AG09319 (cell line): ENCODE data around the gene GALNT3.

Source experiments
- DNase-seq: peaks from one replicate; pipeline ENCODE4 v3.0.0-alpha.2; 2010; ENCODE audit warnings: low read depth; ENCODE audit errors: extremely low read depth
- CTCF ChIP-seq: IDR thresholded peaks from 2 replicates; pipeline ENCODE4 v1.5.1; 2011; ENCODE audit warnings: low read depth, mild to moderate bottlenecking, inconsistent platforms, low read length, moderate library complexity

GALNT3 gene

DNA sequence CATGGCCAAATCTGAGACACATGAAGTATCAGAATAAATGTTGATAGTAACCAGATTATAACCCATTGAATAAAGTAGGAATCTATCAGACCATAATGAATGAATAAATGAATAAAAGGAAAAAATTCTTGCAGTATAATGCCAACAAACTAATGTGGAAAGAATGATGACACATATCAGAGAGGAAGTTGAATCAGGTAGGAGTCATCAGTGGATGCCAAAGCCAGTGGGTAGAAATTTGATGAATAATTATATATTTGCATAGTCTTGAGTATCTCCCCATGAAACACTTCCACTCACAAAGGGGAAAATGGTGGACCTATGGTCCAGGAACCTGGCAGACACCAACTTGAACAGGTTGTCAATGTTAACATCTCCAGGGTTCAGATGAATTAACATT, 68.6 kb downstream of the GALNT3 start:
- DNase-seq = no peak
- TF ChIP-seq CTCF = no peak

DNA sequence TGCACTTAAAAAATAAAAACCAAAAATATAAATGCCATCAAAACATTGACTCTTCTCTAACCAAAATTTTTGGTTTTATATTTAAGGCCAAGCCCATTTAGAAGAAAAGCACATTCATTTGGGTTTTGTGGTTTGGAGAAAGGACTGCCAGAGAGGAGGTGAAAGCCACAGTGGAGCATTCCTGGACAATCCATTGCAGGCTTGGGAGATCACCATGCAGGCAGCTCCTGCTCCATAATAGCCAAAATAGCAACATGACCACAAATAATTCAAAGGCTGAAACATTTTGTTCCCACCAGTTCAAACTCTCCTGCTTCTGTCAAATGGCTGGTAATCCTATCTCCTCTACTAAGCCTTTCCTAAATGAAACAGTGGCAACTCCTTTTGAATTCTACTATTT, 73.5 kb downstream of the GALNT3 start:
- DNase-seq = peak; percentile 44
- TF ChIP-seq CTCF = no peak

- TF ChIP-seq CTCF = no peak
- DNase-seq = no peak
Observed at GRCh38 chr2:165718610-165719210, 75.3 kb downstream of the GALNT3 start.

GRCh38 chr2:165716091-165716490, 78.0 kb downstream of the GALNT3 start:
- DNase-seq = no peak
- no peak for TF ChIP-seq CTCF

DNA sequence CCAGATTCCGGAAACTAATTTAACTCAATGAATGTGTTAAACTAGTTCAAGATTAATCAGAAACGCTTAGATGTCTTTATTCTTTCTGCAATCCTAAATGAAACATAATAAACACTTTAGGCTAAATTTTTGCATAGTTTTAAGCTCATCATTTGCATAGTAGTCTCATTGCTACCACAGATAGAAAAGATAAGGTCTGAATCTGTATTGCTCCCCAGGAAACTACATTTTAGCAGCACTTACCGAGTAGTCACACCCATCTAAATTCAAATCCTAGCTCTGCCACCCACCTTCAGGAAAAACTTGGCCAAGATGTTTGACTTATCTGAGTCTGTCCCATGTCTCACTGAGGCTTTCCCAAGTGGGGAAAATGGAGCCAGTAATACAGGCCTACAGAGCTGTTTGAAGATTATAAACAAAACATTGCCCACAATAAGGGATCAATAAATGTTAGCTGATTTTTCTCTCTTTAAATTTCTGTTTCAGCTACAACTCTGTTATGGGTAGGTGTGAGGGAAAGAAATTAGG, 87.0 kb downstream of the GALNT3 start:
- DNase-seq = no peak
- TF ChIP-seq CTCF = no peak

DNA sequence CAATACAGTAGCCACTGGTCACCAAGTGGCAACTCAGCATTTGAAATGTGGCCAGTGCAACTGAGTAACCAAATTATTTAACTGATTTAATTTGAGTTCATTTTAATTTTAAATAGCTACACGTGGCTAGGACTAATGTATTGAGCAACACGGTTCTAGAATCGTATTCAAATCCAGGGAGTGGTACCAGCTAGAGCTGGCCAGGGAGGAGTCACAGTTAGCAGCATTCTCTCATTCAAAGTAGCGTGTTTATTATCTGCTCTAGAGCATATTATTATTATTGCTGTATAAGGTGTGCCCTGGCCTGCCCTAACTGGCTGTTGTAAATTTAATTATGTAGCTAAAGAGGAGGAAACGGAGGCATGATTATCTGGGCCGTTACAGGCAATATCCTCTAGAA, 92.9 kb downstream of the GALNT3 start:
- no peak for TF ChIP-seq CTCF
- DNase-seq = no peak

DNA sequence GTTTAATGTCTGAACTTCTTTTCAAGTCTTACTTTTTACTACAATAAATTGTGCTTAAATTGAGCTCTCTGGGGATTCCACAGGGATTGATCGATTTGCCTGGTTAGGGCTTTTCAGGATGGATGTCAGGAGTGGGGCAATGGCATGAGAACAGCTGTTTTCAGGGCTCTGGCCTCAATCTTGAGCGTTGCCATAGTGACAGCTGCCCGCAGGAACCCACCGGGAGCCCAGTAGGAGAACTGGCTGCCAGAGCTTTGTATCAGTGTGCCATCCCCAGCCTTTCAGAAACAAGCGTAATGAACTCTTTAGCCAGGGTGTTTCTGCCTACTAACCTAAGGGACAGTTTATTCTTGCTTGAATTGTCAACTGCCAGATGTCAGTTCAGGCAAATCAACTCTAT, 93.5 kb downstream of the GALNT3 start:
- no peak for DNase-seq
- TF ChIP-seq CTCF = no peak
